ENCODE results near the gene ADGRL2.

The ADGRL2 gene

GRCh38 chr1:82001345-82001744 lies 200.6 kb downstream of the ADGRL2 start:
- DNase-seq, result no peak

GRCh38 chr1:82007804-82008203 lies 207.1 kb downstream of the ADGRL2 start:
- DNase-seq, result no peak

DNA sequence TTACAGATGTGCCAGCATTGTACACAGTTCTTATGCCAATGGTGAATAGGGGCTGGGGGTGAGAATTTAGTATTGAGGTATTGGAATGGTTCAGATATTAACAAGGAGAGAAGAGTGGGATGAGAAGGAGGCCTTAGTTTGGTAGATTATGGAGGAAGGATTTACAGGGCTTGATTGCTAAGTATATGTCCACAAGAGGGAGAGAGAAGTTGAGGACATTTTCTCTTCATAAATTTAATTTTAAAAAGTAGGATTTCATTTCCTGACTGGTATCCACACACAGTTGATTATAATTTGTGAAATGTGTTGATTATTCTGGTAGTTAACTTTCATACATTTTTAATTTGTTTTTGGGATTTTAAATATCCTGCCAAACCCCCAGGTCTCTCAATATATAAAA lies 213.0 kb downstream of the ADGRL2 start:
- no peak for DNase-seq

GRCh38 chr1:82015444-82015843 lies 214.7 kb downstream of the ADGRL2 start:
- no peak for DNase-seq

DNA sequence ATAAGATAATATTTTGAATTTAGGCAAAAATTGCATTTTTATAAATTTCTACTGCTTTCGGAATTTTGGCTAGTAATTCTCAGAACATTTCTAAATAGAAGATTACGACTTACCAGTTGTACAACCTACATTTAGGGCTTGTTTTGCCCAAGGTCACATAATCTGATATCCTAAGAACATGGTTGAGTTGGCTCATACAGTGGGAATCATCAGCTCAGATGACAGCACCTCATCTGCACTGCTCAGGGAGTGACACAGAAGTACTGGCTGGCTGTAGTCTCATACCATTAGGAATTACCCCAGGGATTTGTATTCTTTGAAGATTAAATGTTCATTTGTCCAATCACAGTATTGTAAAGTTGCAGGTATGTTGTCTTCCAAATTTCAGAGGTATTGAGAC lies 217.6 kb downstream of the ADGRL2 start:
- no peak for DNase-seq

DNA sequence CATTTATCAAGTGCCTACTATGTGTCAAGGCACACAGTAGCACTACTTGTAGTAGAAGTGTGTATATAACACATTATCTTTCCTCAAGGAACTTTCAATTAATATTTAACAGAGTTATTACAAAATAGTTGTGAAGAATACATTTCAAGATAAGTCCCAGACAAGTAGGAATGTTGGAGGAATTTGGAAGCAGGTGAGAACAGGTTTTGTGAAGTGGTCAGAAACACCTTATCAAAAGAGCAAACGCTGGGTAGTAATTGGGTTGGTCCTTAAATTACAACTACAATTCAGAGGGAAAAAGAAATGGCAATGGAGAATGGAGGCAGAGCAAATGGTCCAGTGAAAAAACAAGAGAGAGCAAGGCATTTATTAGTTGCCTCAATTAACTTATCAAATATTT lies 218.8 kb downstream of the ADGRL2 start:
- no peak for DNase-seq

GRCh38 chr1:82030830-82031229 lies 230.1 kb downstream of the ADGRL2 start:
- no peak for DNase-seq

- no peak for DNase-seq
These were observed 231.3 kb downstream of the ADGRL2 start for GRCh38 chr1:82032068-82032467.

DNA sequence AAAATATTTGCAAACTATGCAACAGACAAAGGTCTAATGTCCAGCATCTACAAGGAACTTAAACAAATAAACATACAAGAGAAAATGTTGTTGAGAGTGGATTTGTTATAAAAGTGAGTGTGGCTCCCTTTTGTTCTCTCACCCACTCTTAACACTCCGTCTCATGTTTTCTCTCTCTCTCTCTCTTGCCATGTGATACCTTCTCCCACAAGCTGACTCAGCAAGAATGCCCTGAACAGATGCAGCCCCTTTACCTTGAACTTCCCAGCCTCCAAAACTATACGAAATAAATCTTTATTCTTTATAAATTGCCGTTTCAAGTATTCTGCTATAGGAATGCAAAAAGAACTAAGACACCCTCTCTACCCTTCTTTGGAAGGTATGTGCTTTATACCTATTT lies 234.1 kb downstream of the ADGRL2 start:
- DNase-seq, result no peak

All from CD4-positive, alpha-beta T cell treated with Interleukin-6 for 4 hours (primary cell).